Measurements from ENCODE around the gene SPRY1. TPM values are rescaled to one million over a fixed set of nuclear protein-coding genes. Genes with fewer than 3 reads are reported as not detected.

The SPRY1 gene
- total RNA-seq, 2 donors from 2014 or later = 22.8 to 34.3 TPM

- H3K9me3 Mint-ChIP-seq = no peaks in the 10 kb centered on the region
- peaks cover 0 to 5% of the 10 kb centered on the region in 2 donors for H3K36me3 Mint-ChIP-seq
- DNase-seq (ENCODE audit: low spot score in 2 of 2) (no peak), ATAC-seq (no peak)
- H3K27ac Mint-ChIP-seq = peak overlapping the region in 1 of 2 donors; percentile 19
Observed at GRCh38 chr4:123418351-123418931, 21.8 kb downstream of the SPRY1 start.

GRCh38 chr4:123419885-123420755 lies 23.5 kb downstream of the SPRY1 start:
- H3K27ac Mint-ChIP-seq = peak overlapping the region; percentile 88 to 97
- H3K36me3 Mint-ChIP-seq = peaks cover 0 to 5% of the 10 kb centered on the region in 2 donors
- ATAC-seq = peak; percentile 78 to 79
- no peak for DNase-seq (ENCODE audit: low spot score in 2 of 2)
- H3K9me3 Mint-ChIP-seq = no peaks in the 10 kb centered on the region

GRCh38 chr4:123421227-123421936 lies 24.8 kb downstream of the SPRY1 start:
- Mint-ChIP-seq H3K9me3 (no peaks in the 10 kb centered on the region), H3K36me3 (peaks cover 0 to 5% of the 10 kb centered on the region in 2 donors), H3K27ac (peak overlapping the region; percentile 88 to 97)
- ATAC-seq (peak in 1 of 2 donors; percentile 12), DNase-seq (ENCODE audit: low spot score in 2 of 2) (no peak)

- no peaks in the 10 kb centered on the region for H3K9me3 Mint-ChIP-seq
- H3K27ac Mint-ChIP-seq = peak overlapping the region; percentile 88 to 93
- peak; percentile 15 to 63 for ATAC-seq
- no peak for DNase-seq (ENCODE audit: low spot score in 2 of 2)
- peaks cover 0 to 5% of the 10 kb centered on the region in 2 donors for H3K36me3 Mint-ChIP-seq
Observed at GRCh38 chr4:123421937-123422781, 25.6 kb downstream of the SPRY1 start.

GRCh38 chr4:123423819-123424218 lies 27.2 kb downstream of the SPRY1 start:
- DNase-seq (ENCODE audit: low spot score in 2 of 2) = no peak
- H3K9me3 Mint-ChIP-seq = peaks cover 2 to 5% of the 10 kb centered on the region in 2 donors
- H3K27ac Mint-ChIP-seq = peak overlapping the region in 1 of 2 donors; percentile 88
- peaks cover 9 to 18% of the 10 kb centered on the region in 2 donors for H3K36me3 Mint-ChIP-seq
- no peak for ATAC-seq

GRCh38 chr4:123427951-123428350 lies 31.4 kb downstream of the SPRY1 start:
- Mint-ChIP-seq H3K27ac (no peak overlapping the region), H3K36me3 (peaks cover 9 to 23% of the 10 kb centered on the region in 2 donors), H3K9me3 (peaks cover 2 to 12% of the 10 kb centered on the region in 2 donors)
- DNase-seq (ENCODE audit: low spot score in 2 of 2) = no peak
- no peak for ATAC-seq

GRCh38 chr4:123430031-123430430 lies 33.4 kb downstream of the SPRY1 start:
- DNase-seq (ENCODE audit: low spot score in 2 of 2) (no peak), ATAC-seq (peak; percentile 47 to 63)
- Mint-ChIP-seq H3K9me3 (peaks cover 7 to 12% of the 10 kb centered on the region in 2 donors), H3K36me3 (peaks cover 9 to 23% of the 10 kb centered on the region in 2 donors), H3K27ac (peak overlapping the region in 1 of 2 donors; percentile 26)

GRCh38 chr4:123430501-123430900 lies 33.9 kb downstream of the SPRY1 start:
- Mint-ChIP-seq H3K36me3 (peaks cover 9 to 23% of the 10 kb centered on the region in 2 donors), H3K9me3 (peaks cover 7 to 12% of the 10 kb centered on the region in 2 donors), H3K27ac (peak overlapping the region in 1 of 2 donors; percentile 45)
- no peak for DNase-seq (ENCODE audit: low spot score in 2 of 2)
- no peak for ATAC-seq

- Mint-ChIP-seq H3K9me3 (peaks cover 5 to 7% of the 10 kb centered on the region in 2 donors), H3K27ac (no peak overlapping the region), H3K36me3 (peaks cover under 1 to 10% of the 10 kb centered on the region in 2 donors)
- DNase-seq (ENCODE audit: low spot score in 2 of 2) (no peak), ATAC-seq (no peak)
Observed at GRCh38 chr4:123433573-123433972, 37.0 kb downstream of the SPRY1 start.

GRCh38 chr4:123433976-123434375 lies 37.4 kb downstream of the SPRY1 start:
- Mint-ChIP-seq H3K9me3 (peaks cover 5 to 7% of the 10 kb centered on the region in 2 donors), H3K27ac (no peak overlapping the region), H3K36me3 (peaks cover 0 to 10% of the 10 kb centered on the region in 2 donors)
- DNase-seq (ENCODE audit: low spot score in 2 of 2) (no peak), ATAC-seq (no peak)

GRCh38 chr4:123435246-123436113 lies 38.9 kb downstream of the SPRY1 start:
- Mint-ChIP-seq H3K27ac (no peak overlapping the region), H3K36me3 (no peaks in the 10 kb centered on the region), H3K9me3 (peaks cover 0 to 5% of the 10 kb centered on the region in 2 donors)
- no peak for DNase-seq (ENCODE audit: low spot score in 2 of 2)
- no peak for ATAC-seq

- ATAC-seq (no peak), DNase-seq (ENCODE audit: low spot score in 2 of 2) (no peak)
- peaks cover 0 to 5% of the 10 kb centered on the region in 2 donors for H3K9me3 Mint-ChIP-seq
- H3K36me3 Mint-ChIP-seq = no peaks in the 10 kb centered on the region
- H3K27ac Mint-ChIP-seq = no peak overlapping the region
Observed at GRCh38 chr4:123438031-123438430, 41.4 kb downstream of the SPRY1 start.

- H3K36me3 Mint-ChIP-seq = no peaks in the 10 kb centered on the region
- peak overlapping the region; percentile 77 to 81 for H3K27ac Mint-ChIP-seq
- ATAC-seq = peak; percentile 87 to 91
- no peaks in the 10 kb centered on the region for H3K9me3 Mint-ChIP-seq
- peak in 1 of 2 donors; percentile 12 for DNase-seq (ENCODE audit: low spot score in 2 of 2)
Observed at GRCh38 chr4:123443401-123444289, 47.0 kb downstream of the SPRY1 start.

- Mint-ChIP-seq H3K27ac (peak overlapping the region; percentile 77 to 81), H3K9me3 (no peaks in the 10 kb centered on the region), H3K36me3 (no peaks in the 10 kb centered on the region)
- peak; percentile 69 to 70 for ATAC-seq
- peak in 1 of 2 donors; percentile 18 for DNase-seq (ENCODE audit: low spot score in 2 of 2)
Observed at GRCh38 chr4:123444290-123444731, 47.7 kb downstream of the SPRY1 start.
